Omental fat pad (tissue), 4 donors: ENCODE results near the gene LSM3. TPM values are rescaled to one million over a fixed set of nuclear protein-coding genes. Genes with fewer than 3 reads are reported as not detected.
A peak's percentile ranks its signal among the peaks of the same experiment; 100 is the strongest.

Source experiments
- ATAC-seq: fragments of 150-250 bp; one replicate; pipeline ENCODE4 v1.9.1; 2016; ENCODE audit warnings: mild to moderate bottlenecking, moderate library complexity; ENCODE audit not compliant: low FRiP score
- DNase-seq: peaks from one replicate; pipeline ENCODE4 v3.0.0-alpha.2; 2019; ENCODE audit warnings: low spot score
- total RNA-seq, 4 donors: library from RNA; depleted of rRNA; stranded (reverse); fragments of >200 nt; gene quantifications; one replicate each; pipeline ENCODE4 v1.1.0, GENCODE V29; 2016
- TF ChIP-seq, protein P1 (sequence below), 3 donors: fragments of 450-650 bp; IDR thresholded peaks; one replicate each; pipeline ENCODE4 v1.5.1; 2016 to 2017; ENCODE audit warnings: antibody characterized with exemption in 3 of 3, mild to moderate bottlenecking in 3 of 3, moderate library complexity in 2 of 3

The LSM3 gene
- total RNA-seq, 4 donors from 2014 or later, result 8.0 to 12.4 (median 10.9) TPM

GRCh38 chr3:14170531-14171159, 8.0 kb upstream of the LSM3 start:
- ATAC-seq, result no peak

GRCh38 chr3:14172496-14172895, 6.1 kb upstream of the LSM3 start:
- no peak for ATAC-seq

More at GRCh38 chr3:14170531-14171159, 8.0 kb upstream of the LSM3 start:
- DNase-seq, result no peak
- TF ChIP-seq, protein P1, sequence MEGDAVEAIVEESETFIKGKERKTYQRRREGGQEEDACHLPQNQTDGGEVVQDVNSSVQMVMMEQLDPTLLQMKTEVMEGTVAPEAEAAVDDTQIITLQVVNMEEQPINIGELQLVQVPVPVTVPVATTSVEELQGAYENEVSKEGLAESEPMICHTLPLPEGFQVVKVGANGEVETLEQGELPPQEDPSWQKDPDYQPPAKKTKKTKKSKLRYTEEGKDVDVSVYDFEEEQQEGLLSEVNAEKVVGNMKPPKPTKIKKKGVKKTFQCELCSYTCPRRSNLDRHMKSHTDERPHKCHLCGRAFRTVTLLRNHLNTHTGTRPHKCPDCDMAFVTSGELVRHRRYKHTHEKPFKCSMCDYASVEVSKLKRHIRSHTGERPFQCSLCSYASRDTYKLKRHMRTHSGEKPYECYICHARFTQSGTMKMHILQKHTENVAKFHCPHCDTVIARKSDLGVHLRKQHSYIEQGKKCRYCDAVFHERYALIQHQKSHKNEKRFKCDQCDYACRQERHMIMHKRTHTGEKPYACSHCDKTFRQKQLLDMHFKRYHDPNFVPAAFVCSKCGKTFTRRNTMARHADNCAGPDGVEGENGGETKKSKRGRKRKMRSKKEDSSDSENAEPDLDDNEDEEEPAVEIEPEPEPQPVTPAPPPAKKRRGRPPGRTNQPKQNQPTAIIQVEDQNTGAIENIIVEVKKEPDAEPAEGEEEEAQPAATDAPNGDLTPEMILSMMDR (IDR thresholded peaks at IDR 0.05), result no peak

GRCh38 chr3:14174483-14174882, 4.1 kb upstream of the LSM3 start:
- DNase-seq (no peak), ATAC-seq (no peak)
- TF ChIP-seq, protein P1 (IDR thresholded peaks at IDR 0.05), result no peak

More at GRCh38 chr3:14172496-14172895, 6.1 kb upstream of the LSM3 start:
- TF ChIP-seq, protein P1 (IDR thresholded peaks at IDR 0.05), result no peak
- no peak for DNase-seq

DNA sequence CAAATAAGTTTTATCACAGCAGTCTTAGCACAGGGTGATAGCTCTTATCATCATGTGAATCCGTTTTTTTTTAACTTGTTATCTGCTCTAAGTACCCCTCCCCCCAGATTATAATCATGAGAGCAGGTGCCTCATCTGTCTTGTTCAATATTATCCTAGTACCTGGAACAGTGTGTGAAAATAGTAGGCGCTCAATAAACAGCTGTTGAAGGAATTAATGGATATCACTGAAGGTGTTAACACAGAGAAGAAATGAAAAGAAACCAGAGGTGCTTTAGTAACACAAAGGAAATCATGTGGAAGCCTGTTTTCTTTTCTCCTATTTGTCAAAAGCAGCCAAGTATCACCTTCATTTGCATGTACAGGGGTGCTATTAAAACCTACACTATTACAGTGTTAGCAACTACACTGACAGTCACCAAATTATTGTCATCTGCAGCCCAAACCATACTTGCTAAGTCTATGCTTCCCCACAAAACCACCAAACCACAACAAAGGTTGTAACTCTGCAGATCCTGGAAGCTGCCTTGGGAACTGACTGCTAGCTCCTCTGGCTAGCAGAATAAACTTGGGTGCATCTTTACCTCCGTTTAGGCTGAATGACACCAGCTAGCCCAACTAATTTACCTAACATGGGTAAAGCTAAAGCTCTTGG, 3.1 kb upstream of the LSM3 start:
- TF ChIP-seq, protein P1 (IDR thresholded peaks at IDR 0.05), result no peak
- ATAC-seq (no peak), DNase-seq (no peak)

- TF ChIP-seq, protein P1 (IDR thresholded peaks at IDR 0.05), result no peak
- DNase-seq (no peak), ATAC-seq (peak; percentile 50)
Observed at GRCh38 chr3:14177580-14178246, 904 bp upstream of the LSM3 start.

- no peak for ATAC-seq
- DNase-seq, result no peak
- TF ChIP-seq, protein P1 (IDR thresholded peaks at IDR 0.05), result no peak
Observed at GRCh38 chr3:14179114-14179465, 473 bp downstream of the LSM3 start.
